HEK293T (cell line): ENCODE data around the gene ERFL.

ENCODE experiments used
- CTCF ChIA-PET: fragments of 350-600 bp; formaldehyde crosslinking; extraction: SDS; loops from one replicate; lab custom pipeline; 2021; ENCODE audit warnings: antibody characterized with exemption, inconsistent platforms; lab: Yijun Ruan, JAX
- POLR2A ChIA-PET: fragments of 350-600 bp; formaldehyde crosslinking; extraction: SDS; loops from one replicate; lab custom pipeline; 2020; ENCODE audit warnings: antibody characterized with exemption, inconsistent platforms; lab: Yijun Ruan, JAX
- DNase-seq: peaks from one replicate; pipeline ENCODE4 v3.0.0; 2012; ENCODE audit warnings: mixed read lengths; ENCODE audit errors: extremely low spot score
- BHLHE40 ChIP-seq: fragments of 450-650 bp; IDR thresholded peaks from 2 replicates; pipeline ENCODE4 v1.6.1; 2016; ENCODE audit warnings: mild to moderate bottlenecking, moderate library complexity, borderline replicate concordance
- CTBP1 ChIP-seq: fragments of 450-650 bp; IDR thresholded peaks from 2 replicates; pipeline ENCODE4 v1.6.1; 2016; ENCODE audit warnings: borderline replicate concordance
- ELF4 ChIP-seq: fragments of 450-650 bp; IDR thresholded peaks from 2 replicates; pipeline ENCODE4 v1.6.1; 2017; ENCODE audit warnings: antibody characterized with exemption
- FOXA1 ChIP-seq: fragments of 450-650 bp; IDR thresholded peaks from 2 replicates; pipeline ENCODE4 v1.6.1; 2016; ENCODE audit warnings: mild to moderate bottlenecking
- FOXK2 ChIP-seq: fragments of 450-650 bp; IDR thresholded peaks from 2 replicates; pipeline ENCODE4 v1.6.1; 2016; ENCODE audit warnings: mild to moderate bottlenecking
- FOXM1 ChIP-seq: fragments of 450-650 bp; IDR thresholded peaks from 2 replicates; pipeline ENCODE4 v1.6.1; 2017; ENCODE audit warnings: mild to moderate bottlenecking, borderline replicate concordance
- HDGF ChIP-seq: fragments of 450-650 bp; IDR thresholded peaks from 2 replicates; pipeline ENCODE4 v1.6.1; 2017; ENCODE audit warnings: antibody characterized with exemption, borderline replicate concordance
- L3MBTL2 ChIP-seq: fragments of 450-650 bp; conservative IDR thresholded peaks from 2 replicates; pipeline ENCODE4 v1.6.1; 2016; ENCODE audit warnings: mild to moderate bottlenecking
- LEF1 ChIP-seq: fragments of 450-650 bp; IDR thresholded peaks from 2 replicates; pipeline ENCODE4 v1.6.1; 2017; ENCODE audit warnings: mild to moderate bottlenecking, borderline replicate concordance
- NFRKB ChIP-seq: fragments of 450-650 bp; IDR thresholded peaks from 2 replicates; pipeline ENCODE4 v1.6.1; 2016; ENCODE audit warnings: mild to moderate bottlenecking, moderate library complexity
- SP1 ChIP-seq: fragments of 450-650 bp; IDR thresholded peaks from 2 replicates; pipeline ENCODE4 v1.6.1; 2017
- SUZ12 ChIP-seq: fragments of 450-650 bp; IDR thresholded peaks from 2 replicates; pipeline ENCODE4 v1.6.1; 2016; ENCODE audit warnings: mild to moderate bottlenecking
- TARDBP ChIP-seq: fragments of 450-650 bp; IDR thresholded peaks from 2 replicates; pipeline ENCODE4 v1.6.1; 2016
- ZNF384 ChIP-seq: fragments of 450-650 bp; IDR thresholded peaks from 2 replicates; pipeline ENCODE4 v1.6.1; 2016
- TF ChIP-seq, protein P1 (sequence below): fragments of 450-650 bp; IDR thresholded peaks from 2 replicates; pipeline ENCODE4 v1.6.1; 2016

Gene ERFL

DNA sequence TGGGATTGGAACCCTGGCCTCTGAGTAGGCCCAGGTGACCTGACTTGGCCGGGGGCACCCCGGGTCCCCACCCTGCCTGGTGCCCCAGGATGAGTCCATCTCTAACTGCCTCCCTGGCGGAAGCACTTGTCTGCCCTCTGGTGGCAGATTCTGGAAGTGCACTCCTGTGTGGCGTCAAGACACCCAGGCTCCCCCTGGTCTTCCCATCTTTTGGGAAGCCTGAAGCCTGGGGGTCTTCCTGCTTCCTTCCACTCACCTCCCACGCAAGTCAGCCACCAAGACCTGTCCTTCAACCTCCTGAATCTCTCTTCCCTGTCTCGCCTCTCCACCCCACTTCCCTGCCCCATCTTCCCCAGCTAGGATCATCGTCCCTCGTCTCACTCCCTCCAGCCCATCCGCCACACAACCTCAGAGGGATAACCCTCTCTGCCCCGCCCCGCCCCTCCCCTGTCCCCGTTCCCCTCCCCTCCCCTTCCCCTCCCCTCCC is 23.5 kb upstream of the ERFL start:
- no peak for TF ChIP-seq FOXM1
- TF ChIP-seq L3MBTL2, result peak; percentile 26; the same call in 1 of the 2 replicates
- no peak for TF ChIP-seq BHLHE40
- peak; percentile 84 for DNase-seq
- POLR2A ChIA-PET, result no interaction called here
- CTCF ChIA-PET, result interaction anchor here (0.6 kb wide), 1 partner anchor 638 kb away, joined by 3 read pairs; no protein-coding TSS in a partner anchor

DNA sequence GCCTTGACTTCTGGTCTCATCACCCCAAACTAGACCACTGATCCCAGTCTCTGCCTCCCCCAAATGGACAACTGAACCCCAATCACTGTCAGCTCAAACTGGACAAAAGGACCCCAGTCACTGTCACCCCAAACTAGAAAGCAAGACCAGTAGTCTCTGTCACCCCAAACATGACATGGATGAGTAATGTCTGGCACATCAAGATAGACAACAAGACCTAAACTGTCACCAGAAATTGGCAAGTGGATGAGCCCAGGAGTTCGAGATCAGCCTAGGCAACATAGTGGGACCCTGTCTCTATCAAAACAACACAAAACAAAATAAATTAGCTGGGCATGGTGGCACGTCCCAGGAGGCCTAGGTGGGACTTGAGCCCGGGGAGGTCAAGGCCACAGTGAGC is 18.8 kb upstream of the ERFL start:
- no peak for TF ChIP-seq LEF1
- TF ChIP-seq, protein P1, sequence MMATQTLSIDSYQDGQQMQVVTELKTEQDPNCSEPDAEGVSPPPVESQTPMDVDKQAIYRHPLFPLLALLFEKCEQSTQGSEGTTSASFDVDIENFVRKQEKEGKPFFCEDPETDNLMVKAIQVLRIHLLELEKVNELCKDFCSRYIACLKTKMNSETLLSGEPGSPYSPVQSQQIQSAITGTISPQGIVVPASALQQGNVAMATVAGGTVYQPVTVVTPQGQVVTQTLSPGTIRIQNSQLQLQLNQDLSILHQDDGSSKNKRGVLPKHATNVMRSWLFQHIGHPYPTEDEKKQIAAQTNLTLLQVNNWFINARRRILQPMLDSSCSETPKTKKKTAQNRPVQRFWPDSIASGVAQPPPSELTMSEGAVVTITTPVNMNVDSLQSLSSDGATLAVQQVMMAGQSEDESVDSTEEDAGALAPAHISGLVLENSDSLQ, result no peak
- TF ChIP-seq L3MBTL2, result no peak
- TF ChIP-seq FOXK2, result no peak
- no peak for TF ChIP-seq SUZ12
- no peak for TF ChIP-seq HDGF
- TF ChIP-seq SP1, result no peak
- CTCF ChIA-PET, result no interaction called here
- DNase-seq, result no peak
- POLR2A ChIA-PET, result interaction anchor here (1.5 kb wide), 1 partner anchor 12 kb away, joined by 5 read pairs; the partner anchor contains the start of gene RABAC1

DNA sequence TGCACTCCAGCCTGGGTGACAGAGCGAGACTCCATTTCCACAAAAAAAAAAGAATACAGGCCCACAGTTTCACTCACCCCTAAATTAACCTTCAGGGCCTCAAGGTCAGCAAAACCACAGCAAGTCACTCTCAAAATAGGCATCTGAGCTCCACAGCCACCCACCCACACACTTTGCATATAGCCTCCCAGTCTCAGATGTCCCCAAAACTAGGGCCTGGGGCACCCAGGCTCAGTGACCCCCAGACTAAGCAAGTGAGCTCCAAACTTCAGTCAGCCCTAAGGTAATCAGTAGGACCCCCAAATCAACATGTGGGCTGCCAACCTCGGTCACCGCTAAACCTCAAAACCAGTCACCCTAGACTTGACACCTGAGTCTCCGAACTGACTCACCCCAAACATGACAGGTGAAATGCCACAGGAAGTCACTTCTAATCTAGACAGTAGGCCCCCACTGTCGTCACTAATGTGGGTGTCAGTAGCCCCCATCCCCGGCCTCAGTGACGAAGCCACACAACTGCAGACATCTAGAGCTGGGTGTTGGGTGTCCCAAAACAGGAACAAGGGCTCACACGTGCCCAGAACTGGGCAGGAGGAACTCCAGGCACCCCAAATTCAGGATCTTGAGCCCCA is 17.0 kb upstream of the ERFL start:
- no peak for DNase-seq
- TF ChIP-seq TARDBP (no peak), ZNF384 (no peak), FOXM1 (no peak), LEF1 (no peak), FOXK2 (no peak), ELF4 (no peak), SUZ12 (no peak), NFRKB (no peak), L3MBTL2 (no peak)
- ChIA-PET CTCF (no interaction called here), POLR2A (interaction anchor here (1.7 to 2.2 kb wide), 2 partner anchors 14 to 86 kb away, joined by 6 to 10 read pairs; partner anchors contain the start of genes RABAC1 and RPS19)

DNA sequence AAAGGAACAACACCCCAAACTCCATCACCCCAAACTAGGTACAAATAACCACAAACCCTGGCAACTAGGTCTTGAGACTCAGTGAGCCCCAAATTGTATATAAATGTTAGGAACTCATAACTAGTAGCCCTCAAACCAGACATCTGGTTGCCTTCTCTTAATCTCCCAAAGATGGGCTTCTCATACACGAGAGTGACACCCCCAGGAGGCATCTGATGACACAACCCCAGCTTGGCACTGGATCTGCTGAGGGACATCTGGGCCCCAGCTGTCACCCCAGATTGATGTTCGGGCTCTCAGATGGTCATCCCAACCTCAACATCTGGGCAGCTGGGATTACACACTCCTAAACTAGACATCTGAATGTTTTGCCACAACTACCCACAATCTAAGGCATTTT is 16.1 kb upstream of the ERFL start:
- DNase-seq, result no peak
- POLR2A ChIA-PET, result interaction anchor here (0.7 to 2.2 kb wide), 2 partner anchors 14 to 84 kb away, joined by 4 to 10 read pairs; partner anchors contain the start of genes RABAC1 and RPS19
- no peak for TF ChIP-seq LEF1
- no peak for TF ChIP-seq L3MBTL2
- no peak for TF ChIP-seq HDGF
- TF ChIP-seq BHLHE40, result no peak
- no peak for TF ChIP-seq FOXA1
- TF ChIP-seq SUZ12, result no peak
- TF ChIP-seq FOXM1, result no peak
- TF ChIP-seq CTBP1, result no peak
- no peak for TF ChIP-seq NFRKB
- TF ChIP-seq SP1, result no peak
- TF ChIP-seq, protein P1, result no peak
- no peak for TF ChIP-seq TARDBP
- TF ChIP-seq ZNF384, result no peak
- CTCF ChIA-PET, result no interaction called here

DNA sequence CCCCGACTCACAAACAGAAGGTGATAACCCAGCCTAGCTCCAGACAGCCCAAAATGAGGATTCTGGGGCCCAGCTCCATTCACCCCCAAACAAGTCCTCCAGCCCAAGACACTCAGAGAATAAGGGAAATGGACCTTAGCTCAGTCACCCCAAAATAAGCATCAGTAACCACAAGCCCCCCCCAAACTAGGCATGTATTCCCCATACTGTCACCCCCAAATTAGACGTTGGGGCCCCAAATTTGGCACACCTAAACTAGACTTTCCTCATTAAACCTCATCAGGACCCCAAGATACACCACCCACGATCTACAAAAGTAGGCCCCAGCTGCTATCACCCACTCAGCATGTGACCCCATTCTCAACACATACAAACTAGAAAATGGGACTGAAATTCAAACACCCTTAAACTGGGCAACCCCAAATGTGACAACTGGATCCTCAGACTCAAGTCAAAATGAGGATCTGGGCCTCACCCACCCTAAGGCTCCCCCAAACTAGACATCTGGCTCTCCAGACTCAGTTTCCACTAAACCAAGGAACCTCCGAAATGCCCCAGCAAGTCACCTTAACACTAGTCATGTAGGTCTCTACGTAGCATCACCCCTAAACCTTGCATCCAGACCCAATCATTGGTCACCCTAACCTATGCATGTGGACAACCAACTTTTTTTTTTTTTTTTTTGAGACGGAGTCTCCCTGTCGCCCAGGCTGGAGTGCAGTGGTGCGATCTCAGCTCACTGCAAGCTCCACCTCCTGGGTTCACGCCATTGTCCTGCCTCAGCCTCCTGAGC is 13.4 kb upstream of the ERFL start:
- ChIA-PET POLR2A (interaction anchor here (1.9 kb wide), 1 partner anchor 81 kb away, joined by 7 read pairs; the partner anchor contains the start of gene RPS19), CTCF (interaction anchor here (0.6 kb wide), 1 partner anchor 69 kb away, joined by 3 read pairs; no protein-coding TSS in a partner anchor)
- no peak for DNase-seq
- no peak for TF ChIP-seq SUZ12
- TF ChIP-seq ZNF384, result 0 out of 2 replicates have a peak, but pooled peaks have one; percentile 54
- TF ChIP-seq SP1, result no peak

DNA sequence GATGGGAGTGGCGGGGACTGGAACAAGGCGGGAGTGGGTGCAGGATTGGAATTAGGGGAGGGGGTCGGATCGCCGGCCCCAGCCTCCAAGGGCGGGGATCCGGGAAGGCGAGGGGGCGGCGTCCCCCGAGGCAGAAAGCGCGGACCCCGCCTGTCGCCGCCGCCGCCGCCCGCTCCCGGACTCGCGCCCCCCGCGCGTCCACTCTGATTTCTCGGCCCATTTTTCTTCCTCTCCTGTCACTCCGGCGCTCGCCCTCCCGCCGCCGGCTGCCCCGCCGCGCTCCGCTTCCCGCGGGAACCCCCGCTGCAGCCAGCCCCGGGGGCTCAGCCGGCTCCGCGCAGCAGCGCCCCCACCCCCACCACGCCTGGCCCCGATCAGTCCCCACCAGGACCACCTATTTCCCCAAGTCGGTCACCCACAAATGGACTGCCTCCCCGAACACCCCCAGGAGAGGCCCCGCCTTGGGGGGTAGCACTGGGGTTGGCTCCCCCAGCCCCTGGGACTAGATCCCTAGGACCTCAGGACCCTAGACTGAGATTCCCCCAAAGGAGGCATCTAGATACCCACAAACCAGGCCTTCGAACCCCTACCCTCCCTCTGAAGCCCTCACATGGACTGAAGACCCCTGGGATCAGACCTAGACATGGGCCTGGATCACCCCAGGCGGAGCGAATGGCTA is 12.6 kb upstream of the ERFL start:
- no peak for DNase-seq
- POLR2A ChIA-PET, result interaction anchor here (1.7 kb wide), 1 partner anchor 80 kb away, joined by 7 read pairs; the partner anchor contains the start of gene RPS19
- CTCF ChIA-PET, result interaction anchor here (0.6 kb wide), 1 partner anchor 68 kb away, joined by 3 read pairs; no protein-coding TSS in a partner anchor
- no peak for TF ChIP-seq ELF4
- no peak for TF ChIP-seq NFRKB
